Stimulated activated CD4-positive, alpha-beta T cell treated with anti-CD3 and anti-CD28 coated beads, Interleukin-15, amount 100 ng/mL, for 24 hours (primary cell): ENCODE results near the gene INSC.
A peak's percentile ranks its signal among the peaks of the same experiment; 100 is the strongest.
"Not testable (repeated sequence)": the region's sequence is repeated elsewhere in the genome, so short reads cannot be mapped to it uniquely, and the experiment has no call there.

Source experiments
- DNase-seq: peaks from one replicate; pipeline ENCODE4 v3.0.0-alpha.2; 2020

The INSC gene, protein sequence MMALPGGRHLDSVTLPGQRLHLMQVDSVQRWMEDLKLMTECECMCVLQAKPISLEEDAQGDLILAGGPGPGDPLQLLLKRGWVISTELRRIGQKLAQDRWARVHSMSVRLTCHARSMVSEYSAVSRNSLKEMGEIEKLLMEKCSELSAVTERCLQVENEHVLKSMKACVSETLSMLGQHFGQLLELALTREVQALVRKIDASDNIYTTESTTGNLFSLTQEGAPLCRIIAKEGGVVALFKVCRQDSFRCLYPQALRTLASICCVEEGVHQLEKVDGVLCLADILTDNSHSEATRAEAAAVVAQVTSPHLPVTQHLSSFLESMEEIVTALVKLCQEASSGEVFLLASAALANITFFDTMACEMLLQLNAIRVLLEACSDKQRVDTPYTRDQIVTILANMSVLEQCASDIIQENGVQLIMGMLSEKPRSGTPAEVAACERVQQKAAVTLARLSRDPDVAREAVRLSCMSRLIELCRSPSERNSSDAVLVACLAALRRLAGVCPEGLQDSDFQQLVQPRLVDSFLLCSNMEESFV

DNA sequence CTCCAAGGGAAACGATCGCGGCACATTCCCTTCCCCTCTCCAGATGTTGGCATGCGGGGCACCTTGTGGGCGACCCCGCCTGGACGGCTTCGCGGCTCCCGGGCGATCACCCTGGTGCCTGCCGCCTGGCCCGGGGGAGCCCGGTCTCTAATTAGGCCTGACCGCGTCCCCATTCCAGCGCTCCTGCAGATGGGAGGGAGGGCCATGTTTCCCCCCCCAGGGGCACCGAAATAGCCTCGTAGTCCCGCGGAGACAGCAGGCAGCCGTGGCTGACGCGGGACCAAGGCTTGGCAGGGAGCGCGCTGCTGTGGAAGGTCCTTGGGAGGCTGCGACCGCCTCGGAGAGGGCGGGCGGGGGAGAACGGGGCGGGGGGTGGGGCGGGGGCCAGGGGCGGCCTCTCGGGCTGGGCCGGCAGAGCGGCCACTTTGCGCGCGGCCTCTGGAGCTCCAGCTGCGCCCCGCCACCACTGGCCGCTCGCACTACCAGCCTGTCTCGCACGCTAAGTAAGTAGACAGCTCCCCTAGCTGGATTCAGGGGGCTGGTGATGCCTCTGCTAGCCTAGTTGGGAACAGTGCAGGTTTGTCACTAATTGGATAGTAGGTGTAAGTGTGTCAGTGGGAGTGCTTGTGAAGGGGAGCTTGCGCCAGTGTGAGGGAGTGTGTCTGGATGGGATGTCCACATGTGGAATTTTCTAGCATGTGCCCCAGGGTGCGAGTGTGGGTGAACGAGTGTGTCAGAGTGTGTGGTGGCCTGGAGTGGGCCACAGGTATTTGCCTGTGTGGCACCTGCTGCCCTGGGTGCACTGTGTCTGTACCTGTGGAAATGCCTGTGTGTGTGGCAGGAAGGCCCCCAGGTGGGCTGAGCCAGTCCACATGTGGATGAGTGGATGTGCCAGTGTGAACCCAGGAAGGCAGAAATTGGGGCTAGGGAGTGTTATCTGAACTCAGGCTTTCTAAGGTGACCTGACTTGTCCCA is at the start of gene INSC:
Gene INSC (plus strand): TSS at position 423 of the 975 bp plus-strand sequence. CDS start 34,252 bp downstream, outside the sequence.
- no peak for DNase-seq

DNA sequence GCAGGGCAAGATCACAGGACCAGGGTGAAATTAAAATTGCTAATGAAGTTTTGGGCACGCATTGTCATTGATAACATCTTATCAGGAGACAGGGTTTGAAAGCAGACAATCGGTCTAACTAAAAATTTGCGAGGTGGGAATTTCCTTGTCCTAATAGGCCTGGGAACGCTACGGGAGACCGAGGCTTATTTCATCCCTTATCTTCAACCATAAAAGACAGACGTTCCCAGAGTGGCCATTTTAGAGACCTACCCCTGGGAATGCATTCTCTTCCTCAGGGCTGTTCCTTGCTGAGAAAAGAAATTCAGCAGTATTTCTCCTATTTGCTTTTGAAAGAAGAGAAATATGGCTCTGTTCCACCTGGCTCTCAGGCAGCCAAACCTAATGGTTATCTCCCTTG is 45.0 kb upstream of the INSC start:
- not testable (repeated sequence) for DNase-seq

DNA sequence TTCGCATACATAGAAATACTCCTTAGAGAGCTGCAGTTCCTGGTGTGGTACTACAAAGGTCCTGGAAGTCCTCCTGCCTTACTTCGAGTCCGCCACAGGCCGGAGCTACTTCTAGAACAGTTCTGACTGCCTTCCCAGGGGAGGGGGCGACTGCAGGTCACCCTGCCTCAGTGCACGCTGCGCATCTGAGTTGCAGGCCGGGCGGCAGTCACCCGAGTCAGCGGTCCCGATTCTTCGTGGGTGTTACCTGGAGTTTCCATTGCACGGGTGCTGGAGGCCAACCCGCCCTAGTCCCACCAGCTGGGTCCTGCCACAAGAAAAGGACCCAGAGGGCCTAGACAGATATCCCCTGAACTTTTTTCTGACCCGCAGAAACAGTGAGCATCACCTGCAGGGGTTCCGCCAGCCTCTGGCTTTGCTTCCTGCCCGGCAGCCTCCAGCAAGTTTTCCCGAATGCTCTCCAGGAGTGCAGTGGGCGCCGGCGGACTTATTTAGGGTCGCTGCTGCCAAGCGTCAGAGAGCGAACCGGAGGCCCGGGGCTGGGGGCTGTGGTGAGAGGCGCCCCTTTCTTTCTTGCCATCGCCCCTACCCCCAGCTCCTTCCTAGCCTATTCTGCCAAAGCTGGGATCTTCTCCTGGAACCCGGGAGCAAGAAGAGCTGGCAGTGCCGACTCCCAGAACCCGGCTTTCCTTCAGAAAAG is 43.0 kb upstream of the INSC start:
- no peak for DNase-seq

DNA sequence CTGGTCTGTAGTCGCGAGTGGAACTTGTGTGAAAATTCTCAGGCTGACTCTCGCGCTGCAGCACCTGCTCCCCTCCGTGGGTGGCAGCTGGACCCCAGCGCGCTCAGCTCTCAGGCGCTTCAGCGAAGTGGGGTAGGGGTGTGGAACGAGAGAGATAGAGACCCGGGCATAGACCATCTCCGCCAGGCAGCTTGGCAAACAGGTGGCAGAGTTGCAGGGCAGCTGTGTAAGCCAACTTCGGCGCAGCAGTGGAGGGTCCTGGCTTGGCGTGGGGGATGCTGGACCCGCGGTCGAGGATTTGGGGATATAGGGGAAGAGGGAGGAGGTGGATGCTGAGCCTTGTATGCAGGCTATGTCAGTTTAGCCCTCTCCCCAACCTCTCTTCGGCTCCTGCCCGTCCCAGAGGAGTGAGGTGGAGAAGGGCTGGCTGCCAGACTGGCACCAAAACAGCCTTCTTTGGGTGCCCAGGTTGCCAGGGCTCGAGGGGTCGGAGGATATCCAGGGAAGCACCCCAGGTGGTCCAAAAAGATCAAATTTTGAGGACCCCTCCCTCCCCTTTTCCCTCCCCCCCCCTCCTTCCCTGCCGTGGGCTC is 42.1 kb upstream of the INSC start:
- no peak for DNase-seq

DNA sequence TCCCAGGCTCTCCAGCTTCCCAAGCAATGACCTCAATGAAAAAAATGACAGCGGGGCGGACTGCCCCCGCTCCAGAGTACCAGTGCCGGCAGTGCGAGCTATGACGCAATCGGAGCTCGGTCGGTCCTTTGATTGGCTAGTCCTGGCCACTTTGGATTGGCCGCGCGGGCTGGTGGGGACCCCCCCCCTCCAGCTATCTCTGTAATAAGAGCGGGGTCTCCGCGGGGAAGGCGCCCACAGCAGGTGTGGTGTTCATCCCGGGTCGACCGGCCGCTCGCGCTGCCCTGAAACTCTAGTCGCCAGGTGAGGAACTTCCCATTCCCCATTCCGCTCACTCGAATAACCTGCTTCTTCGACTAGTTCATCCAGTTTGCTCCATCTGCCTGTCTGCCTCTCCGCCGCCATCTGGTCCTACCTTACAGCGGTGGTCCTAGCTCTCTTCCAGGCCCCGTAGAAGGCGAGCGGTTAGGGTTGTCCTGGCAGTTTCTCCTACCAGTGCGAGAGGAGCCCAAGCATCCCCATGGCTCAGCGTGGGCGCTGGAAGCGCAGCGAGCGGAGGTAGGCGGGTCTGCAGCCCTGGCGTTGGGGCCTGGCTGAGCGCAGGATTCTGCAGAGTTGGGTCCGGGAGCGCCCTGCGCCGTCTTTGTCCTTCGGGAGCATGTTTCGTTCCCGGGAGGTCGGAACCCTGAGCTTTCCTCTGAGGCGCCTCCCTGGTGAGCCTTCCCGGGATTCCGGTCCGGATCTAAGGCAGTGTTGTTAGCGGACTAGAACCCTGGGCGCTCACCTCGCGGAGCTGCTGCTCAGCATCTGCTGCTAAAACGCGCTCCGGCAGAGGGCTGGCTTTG is 41.1 kb upstream of the INSC start, which contains the start of gene CALCB:
Gene CALCB (plus strand): TSS at position 233 of the 845 bp plus-strand sequence. CDS start 1,126 bp downstream, outside the sequence.
- DNase-seq = peak; percentile 64

DNA sequence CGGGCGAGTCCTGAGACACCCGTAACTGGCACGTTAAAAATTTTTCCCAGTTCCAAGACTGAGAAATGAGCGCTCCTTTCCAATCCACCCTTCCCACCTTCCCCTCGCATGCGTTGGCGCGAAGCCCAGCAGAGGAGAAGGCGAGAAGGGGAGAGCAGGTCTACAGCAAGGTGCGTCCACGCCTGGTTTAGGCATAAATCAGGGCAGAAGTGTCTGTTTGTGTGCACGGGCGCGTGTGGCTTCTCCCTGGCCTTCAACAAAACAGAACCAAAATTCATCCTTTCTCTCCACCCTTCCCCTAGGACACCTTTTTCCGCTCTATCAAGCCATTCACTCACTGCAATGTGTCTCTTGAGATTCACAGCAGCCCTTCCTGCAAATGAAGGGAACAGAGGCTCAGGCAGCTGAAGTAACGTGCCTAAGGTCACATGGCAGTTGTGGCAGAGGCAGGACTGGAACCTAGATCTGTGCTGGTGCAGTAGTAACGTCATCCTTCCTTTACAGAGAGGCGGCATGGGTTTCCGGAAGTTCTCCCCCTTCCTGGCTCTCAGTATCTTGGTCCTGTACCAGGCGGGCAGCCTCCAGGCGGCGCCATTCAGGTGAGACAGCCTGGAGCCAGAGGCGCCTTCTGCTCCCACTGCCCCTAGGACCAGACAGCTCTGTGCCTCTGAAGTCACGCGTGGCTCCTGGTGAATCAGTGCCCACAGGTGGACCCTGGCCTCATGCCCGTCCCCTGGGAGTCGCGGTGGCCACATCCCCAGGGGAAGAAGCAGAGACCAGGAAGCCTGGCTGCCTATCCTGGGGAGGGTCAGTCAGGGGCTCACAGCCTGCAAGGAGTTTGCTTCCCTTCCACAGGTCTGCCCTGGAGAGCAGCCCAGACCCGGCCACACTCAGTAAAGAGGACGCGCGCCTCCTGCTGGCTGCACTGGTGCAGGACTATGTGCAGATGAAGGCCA is 40.2 kb upstream of the INSC start:
- DNase-seq = peak; percentile 94

DNA sequence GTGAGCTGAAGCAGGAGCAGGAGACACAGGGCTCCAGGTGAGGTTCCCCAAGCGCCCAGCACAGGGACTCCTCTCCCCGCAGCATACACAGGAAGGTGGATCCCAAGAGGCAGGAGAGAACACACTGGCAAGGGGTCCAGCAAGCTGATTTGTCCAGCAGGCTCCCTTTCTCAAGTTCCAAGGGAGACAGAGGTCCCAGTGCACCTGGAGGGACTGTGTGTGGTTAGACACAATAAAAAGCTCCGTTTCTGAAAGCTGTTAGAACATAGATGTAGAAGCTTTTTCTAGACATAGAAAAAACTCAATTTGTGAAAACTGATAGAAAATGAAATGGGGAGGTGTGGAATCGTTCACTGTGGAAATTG is 39.6 kb upstream of the INSC start:
- DNase-seq = no peak

DNA sequence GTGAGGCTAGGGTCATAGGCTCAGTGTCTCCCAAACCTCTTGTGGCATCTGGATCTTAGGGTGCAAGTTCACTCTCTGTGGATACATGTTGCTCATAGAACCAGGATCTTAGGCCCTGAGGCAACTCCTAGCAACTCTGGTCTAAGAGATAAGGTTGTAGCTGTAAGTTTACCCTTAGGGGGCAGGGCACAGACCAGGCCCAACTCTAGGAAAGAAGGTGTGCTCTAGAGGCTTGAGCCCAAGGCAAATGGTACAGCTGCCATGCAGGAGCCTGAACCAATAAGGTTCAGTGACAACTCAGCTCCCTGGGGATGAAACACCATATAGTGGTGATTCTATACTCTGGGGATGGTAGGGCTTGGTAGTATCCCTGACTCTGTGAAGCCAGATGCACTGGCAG is 23.5 kb upstream of the INSC start:
- DNase-seq = no peak

DNA sequence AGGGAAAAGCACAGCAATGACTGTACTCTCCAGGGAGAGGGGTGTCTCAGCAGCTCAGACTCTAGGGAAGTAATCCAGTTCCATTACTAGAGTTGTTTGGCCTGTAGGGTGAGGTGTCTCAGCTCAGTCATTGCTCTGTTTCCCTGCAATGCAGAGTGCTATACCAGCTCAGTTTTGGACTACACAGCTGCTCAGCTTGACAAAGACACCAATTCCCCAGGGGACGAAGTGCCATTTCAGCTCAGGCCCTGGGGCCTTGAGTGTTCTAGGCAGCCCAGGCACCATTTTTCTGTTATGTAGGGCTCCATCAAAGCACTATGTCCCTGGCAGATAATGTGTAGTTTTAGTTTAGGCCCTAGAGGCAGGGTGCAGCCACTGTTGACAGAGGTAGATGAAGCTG is 23.1 kb upstream of the INSC start:
- DNase-seq = no peak

DNA sequence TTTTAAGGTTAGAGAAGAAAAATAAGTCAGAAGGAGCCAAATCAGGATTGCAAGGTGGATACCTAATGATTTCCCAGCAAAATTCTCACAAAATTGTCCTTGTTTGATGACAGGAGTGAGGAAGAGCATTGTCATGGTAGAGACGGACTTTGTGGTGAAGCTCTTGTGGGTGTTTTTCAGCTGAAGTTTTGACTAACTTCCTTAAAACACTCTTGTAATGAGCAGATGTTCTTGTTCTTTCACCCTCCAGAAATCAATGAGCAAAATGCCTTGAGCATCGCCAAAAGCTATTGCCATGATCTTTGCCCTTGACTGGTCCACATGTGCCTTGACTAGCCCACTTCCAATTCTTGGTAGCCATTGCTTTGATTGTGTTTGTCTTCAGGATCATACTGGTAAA is 21.3 kb upstream of the INSC start:
- DNase-seq = no peak

DNA sequence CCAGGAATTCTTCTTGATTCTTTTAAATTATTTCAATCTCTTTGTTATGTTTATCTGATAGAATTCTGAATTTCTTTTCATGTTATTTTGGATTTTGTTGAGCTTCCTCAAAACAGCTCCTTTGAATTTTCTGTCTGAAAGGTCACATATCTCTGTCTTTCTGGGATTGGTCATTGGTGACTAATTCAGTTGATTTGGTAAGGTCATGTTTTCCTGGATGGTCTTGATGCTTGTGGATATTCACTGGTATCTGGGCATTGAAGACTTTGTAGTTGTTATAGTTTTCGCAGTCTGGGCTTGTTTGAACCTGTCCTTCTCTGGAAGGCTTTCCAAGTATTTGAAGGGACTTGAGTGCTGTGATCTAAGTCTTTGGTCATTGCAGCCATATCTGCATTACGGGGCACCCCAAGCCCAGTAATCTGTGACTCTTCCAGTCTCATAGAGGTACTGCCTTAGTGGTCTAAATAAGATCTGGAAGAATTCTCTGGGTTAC is 18.9 kb upstream of the INSC start:
- DNase-seq = no peak

DNA sequence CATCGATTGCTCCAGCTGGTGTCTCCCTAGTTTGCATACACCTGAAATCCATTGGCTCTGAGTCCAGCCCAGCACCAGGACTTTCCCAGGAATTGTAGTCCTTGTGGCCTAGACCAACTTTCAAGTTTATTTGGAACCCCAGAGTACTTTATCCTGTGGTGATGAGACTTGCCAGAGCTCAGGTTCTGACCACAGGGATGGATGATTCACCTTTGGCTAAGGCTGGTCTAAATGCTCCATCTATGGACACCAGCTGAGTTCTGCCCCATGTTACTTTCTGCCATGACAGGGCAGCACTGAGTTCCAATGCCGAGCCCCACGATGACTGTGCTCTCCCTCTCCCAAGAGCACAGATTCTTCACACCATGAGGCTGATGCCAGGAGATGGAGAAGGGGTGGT is 17.3 kb upstream of the INSC start:
- DNase-seq = no peak

DNA sequence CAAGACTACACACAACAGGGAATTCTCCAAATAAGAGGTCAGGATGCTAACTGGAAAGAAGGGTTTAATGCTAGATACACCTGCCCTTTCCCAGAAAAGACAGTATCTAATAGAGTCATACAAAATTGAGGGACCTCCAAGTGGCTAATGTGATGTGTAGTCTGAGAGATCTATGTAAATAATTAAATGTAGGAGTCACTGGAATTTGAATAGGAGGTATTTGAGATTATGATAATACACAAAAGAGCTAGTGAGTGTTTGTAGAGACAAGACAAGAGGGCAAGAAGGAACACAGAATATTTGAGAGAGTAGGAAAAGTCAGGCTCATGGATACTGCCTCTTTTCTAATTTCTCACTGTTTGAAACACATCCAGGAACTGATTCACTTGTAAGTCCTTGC is 15.5 kb upstream of the INSC start:
- no peak for DNase-seq

DNA sequence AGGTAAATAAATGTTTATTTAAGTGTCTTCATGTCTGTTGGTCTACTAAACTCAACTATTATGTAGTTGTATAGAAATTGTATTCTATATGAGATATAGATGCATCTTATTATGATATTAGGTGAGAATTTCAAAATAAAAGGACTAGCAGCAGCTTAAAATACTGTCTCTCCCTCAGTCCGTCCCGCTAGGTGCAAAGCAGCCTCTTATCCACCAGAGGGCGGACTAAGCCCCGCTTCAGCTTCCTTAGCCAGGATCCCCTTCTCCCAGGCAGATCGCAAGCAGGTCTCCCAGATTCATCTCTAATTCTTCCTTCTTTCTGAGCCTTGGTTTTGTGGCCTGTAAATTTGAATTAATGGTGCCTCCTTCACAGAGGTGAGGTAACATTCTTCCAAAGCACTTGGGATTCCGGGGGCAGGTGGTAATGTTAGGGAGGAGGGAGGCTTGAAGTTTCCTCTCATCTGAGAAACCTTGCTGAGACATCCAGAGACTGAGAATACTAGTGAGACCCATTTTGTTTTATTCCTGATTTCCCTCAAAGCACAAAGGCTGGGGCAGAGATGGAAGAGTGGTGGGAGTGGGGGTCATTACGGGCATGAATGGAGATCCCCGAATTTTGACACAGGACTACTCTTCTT is 13.5 kb upstream of the INSC start:
- DNase-seq = peak; percentile 68

DNA sequence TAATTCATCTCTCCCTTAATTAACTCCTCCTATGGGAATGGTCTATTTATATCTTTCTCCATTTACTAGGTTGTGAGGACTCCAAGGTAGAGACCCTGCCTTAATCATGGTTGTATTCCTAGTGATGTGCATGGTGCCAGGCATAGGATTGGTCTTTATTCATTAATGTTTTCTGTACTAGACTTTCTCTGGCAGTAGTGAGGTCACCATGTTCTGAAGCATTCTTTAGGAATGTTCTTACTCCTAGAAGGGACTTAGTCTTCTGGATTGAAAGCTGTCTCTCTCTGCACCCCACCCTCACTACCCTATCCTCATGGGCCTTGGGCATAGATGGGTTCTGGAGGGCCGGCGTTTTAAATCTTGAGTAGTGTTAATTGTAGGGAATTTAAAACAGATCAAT is 10.6 kb upstream of the INSC start:
- no peak for DNase-seq

DNA sequence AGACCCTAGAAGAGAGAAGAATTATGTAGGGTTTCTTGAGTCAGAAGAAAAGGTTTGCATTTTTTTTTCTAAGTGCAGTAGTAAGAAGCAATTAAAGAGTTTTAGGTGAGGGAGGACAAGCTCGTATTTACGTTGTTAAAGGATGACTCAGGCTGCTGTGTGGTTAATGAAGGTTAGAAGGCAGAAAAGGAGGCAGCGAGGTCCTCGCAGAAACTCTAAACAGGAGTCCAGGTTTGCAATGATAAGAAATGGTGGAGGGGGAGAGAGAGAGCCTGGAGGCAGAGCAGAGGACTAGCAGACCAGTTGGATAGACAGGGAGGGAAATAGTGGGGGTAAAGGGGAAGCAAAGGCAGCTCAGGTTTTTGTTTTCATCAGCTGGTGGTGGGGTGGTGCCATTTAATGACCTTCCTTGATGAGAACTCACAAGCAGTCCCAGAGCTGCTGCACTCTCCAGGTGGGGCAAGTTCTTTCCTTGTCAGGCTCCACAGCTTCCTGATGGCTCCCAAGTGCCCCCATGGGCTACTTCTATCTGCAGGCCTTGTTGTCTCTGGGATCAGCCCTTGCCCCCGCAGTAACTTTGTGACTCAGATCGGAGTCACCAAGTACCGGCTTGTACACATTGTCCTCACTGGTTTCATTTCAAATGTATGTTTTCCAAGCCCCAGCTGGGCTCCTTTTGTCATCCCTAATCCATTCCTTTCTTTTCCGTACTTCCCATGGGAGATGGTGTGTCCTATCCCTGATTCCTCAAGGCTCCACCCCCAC is 8.3 kb upstream of the INSC start:
- DNase-seq = no peak

DNA sequence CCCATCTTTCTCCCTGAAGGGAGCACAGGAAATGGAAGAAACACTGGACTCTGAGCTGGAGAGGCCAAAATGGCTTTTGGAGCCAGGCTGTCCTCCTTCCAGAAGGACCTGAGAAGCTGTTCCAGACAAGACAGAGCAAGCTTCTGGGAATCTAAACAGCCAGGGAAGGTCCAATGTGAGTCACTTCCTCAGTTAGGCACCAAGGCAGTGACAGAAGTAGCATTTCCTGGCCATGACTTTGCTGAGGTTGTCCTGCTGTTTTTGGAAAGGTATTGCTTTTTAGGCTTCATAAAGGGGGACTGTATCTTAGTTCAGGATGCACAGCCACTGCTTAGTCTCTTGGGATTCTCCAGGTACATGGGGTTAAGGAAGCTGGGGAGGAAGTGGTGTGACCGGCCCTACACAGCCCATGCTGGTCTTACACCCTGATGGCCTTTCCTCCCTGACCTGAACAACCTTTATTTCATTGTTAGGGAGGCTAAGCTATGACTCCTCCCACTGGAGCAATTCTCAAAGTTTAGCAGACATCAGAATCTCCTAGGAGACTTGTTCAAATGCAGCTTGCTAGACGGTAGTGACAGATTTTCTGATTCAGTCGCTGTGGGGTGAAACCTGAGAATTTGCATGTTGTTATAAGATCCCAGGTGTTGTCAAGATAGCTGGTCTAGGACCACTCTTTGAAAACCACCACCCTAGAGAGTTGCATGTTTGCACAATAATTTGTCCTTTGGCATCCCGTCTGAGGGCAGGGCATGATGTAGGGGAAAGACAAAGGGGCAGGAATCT is 6.8 kb upstream of the INSC start:
- DNase-seq = no peak

DNA sequence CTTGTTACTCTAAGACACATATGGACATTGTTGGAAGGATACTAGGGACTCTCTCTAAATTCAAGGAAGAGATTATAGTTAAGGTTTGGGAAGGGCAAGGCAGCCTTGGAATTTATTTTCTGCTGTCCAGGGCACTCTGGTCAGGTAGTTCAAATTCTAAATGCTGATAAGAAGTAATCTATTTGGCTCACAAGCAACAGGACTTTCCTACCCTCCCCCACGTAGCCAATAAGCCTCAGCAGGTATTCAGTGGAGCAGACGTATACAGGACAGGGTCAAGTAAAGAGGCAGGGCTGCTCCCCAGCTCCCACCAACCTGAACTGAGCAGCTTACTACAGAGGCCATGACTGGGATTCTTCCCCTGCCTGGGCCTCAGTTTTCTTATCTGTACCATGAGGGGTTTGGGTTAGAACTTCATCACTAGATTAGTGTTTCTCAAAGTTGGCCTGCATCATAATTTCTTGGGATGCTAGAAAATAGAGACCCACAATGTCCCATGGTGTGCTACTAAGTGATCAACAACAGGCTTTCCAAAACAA is 6.1 kb upstream of the INSC start:
- DNase-seq = no peak
